Measurements from ENCODE around the gene SRGAP2C.
"Not testable (repeated sequence)": the region's sequence is repeated elsewhere in the genome, so short reads cannot be mapped to it uniquely, and the experiment has no call there.

Gene SRGAP2C

GRCh38 chr1:121226295-121226904, 41.6 kb downstream of the SRGAP2C start:
- not testable (repeated sequence) for DNase-seq (ENCODE audit: low read depth in 3 of 3, low spot score in 1 of 3)

- not testable (repeated sequence) for DNase-seq (ENCODE audit: low read depth in 3 of 3, low spot score in 1 of 3)
Observed at GRCh38 chr1:121226925-121227324, 42.1 kb downstream of the SRGAP2C start.

GRCh38 chr1:121227544-121228330, 43.0 kb downstream of the SRGAP2C start:
- not testable (repeated sequence) for DNase-seq (ENCODE audit: low read depth in 3 of 3, low spot score in 1 of 3)

- DNase-seq (ENCODE audit: low read depth in 3 of 3, low spot score in 1 of 3) = not testable (repeated sequence)
Observed at GRCh38 chr1:121230636-121231035, 45.9 kb downstream of the SRGAP2C start.

GRCh38 chr1:121232445-121233125, 47.8 kb downstream of the SRGAP2C start:
- not testable (repeated sequence) for DNase-seq (ENCODE audit: low read depth in 3 of 3, low spot score in 1 of 3)

- not testable (repeated sequence) for DNase-seq (ENCODE audit: low read depth in 3 of 3, low spot score in 1 of 3)
Observed at GRCh38 chr1:121234090-121234759, 49.5 kb downstream of the SRGAP2C start.

GRCh38 chr1:121238384-121238783, 53.6 kb downstream of the SRGAP2C start:
- not testable (repeated sequence) for DNase-seq (ENCODE audit: low read depth in 3 of 3, low spot score in 1 of 3)

GRCh38 chr1:121243913-121244312, 59.1 kb downstream of the SRGAP2C start:
- not testable (repeated sequence) for DNase-seq (ENCODE audit: low read depth in 3 of 3, low spot score in 1 of 3)

GRCh38 chr1:121246399-121246798, 61.6 kb downstream of the SRGAP2C start:
- not testable (repeated sequence) for DNase-seq (ENCODE audit: low read depth in 3 of 3, low spot score in 1 of 3)

- DNase-seq (ENCODE audit: low read depth in 3 of 3, low spot score in 1 of 3) = not testable (repeated sequence)
Observed at GRCh38 chr1:121252656-121253055, 67.9 kb downstream of the SRGAP2C start.

GRCh38 chr1:121254618-121255017, 69.8 kb downstream of the SRGAP2C start:
- not testable (repeated sequence) for DNase-seq (ENCODE audit: low read depth in 3 of 3, low spot score in 1 of 3)

- not testable (repeated sequence) for DNase-seq (ENCODE audit: low read depth in 3 of 3, low spot score in 1 of 3)
Observed at GRCh38 chr1:121257632-121258031, 72.9 kb downstream of the SRGAP2C start.

- not testable (repeated sequence) for DNase-seq (ENCODE audit: low read depth in 3 of 3, low spot score in 1 of 3)
Observed at GRCh38 chr1:121258134-121258533, 73.4 kb downstream of the SRGAP2C start.

- not testable (repeated sequence) for DNase-seq (ENCODE audit: low read depth in 3 of 3, low spot score in 1 of 3)
Observed at GRCh38 chr1:121260205-121260604, 75.4 kb downstream of the SRGAP2C start.

GRCh38 chr1:121262163-121262562, 77.4 kb downstream of the SRGAP2C start:
- not testable (repeated sequence) for DNase-seq (ENCODE audit: low read depth in 3 of 3, low spot score in 1 of 3)

GRCh38 chr1:121263789-121264244, 79.0 kb downstream of the SRGAP2C start:
- DNase-seq (ENCODE audit: low read depth in 3 of 3, low spot score in 1 of 3) = not testable (repeated sequence)

- not testable (repeated sequence) for DNase-seq (ENCODE audit: low read depth in 3 of 3, low spot score in 1 of 3)
Observed at GRCh38 chr1:121267072-121267471, 82.3 kb downstream of the SRGAP2C start.

- DNase-seq (ENCODE audit: low read depth in 3 of 3, low spot score in 1 of 3) = not testable (repeated sequence)
Observed at GRCh38 chr1:121269309-121269708, 84.5 kb downstream of the SRGAP2C start.

- not testable (repeated sequence) for DNase-seq (ENCODE audit: low read depth in 3 of 3, low spot score in 1 of 3)
Observed at GRCh38 chr1:121269973-121270372, 85.2 kb downstream of the SRGAP2C start.

- not testable (repeated sequence) for DNase-seq (ENCODE audit: low read depth in 3 of 3, low spot score in 1 of 3)
Observed at GRCh38 chr1:121271143-121271715, 86.5 kb downstream of the SRGAP2C start.

- not testable (repeated sequence) for DNase-seq (ENCODE audit: low read depth in 3 of 3, low spot score in 1 of 3)
Observed at GRCh38 chr1:121275435-121275834, 90.7 kb downstream of the SRGAP2C start.

All from stimulated activated CD4-positive, alpha-beta T cell treated with anti-CD3 and anti-CD28 coated beads, TNF-alpha, amount 100 ng/mL, for 1 hour (primary cell).